ENCODE data around the gene OXCT2. TPM values are rescaled to one million over a fixed set of nuclear protein-coding genes. Genes with fewer than 3 reads are reported as not detected.
A peak's percentile ranks its signal among the peaks of the same experiment; 100 is the strongest.

The OXCT2 gene
- polyA plus RNA-seq, 2 of the 4 experiments (the other 2 are of a cell fraction): 0.21 to 0.23 TPM

DNA sequence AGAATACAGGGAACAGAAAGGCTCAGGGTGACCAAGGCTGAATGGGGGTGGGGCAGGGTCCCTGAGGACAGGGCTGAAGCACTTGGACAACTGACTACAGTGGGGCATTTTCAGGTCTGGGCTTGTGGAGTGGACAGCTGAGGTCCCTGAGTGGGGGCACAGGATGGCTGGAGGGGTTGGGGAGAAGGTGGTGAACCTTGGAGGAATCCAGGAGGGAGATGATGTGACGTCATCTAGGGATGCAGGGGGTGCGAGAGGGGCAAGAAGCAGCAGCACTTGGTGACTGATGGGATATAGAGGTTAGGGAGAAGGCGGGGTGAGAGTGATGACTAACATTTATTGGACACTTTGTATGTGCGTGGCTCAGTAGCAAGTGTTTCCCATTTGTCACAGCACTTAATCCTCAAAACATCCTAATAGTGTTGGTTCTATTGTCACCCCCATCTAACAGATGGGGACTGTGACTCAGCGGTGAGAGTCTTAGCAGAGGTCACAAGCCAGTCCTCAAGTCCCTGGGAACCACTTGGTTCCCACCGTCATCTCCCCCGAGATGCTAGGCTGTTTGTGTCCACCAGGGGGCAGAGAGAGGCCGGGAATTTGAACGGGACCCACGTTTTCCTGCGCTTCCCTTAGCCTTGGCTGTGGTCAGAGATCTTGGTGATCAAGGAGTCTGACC, 45.4 kb upstream of the OXCT2 start:
- TF ChIP-seq RNF2 (IDR thresholded peaks at IDR 0.05; ENCODE audit: borderline replicate concordance, low read depth): no peak
- peak; percentile 64 to 71 for TF ChIP-seq RAD21 (conservative IDR thresholded peaks at IDR 0.05 in 1 of 2, IDR thresholded peaks at IDR 0.05 in 1 of 2)
- no peak for TF ChIP-seq MAZ (IDR thresholded peaks at IDR 0.05; ENCODE audit: borderline replicate concordance, low read depth, low read length)
- TF ChIP-seq, protein P1, sequence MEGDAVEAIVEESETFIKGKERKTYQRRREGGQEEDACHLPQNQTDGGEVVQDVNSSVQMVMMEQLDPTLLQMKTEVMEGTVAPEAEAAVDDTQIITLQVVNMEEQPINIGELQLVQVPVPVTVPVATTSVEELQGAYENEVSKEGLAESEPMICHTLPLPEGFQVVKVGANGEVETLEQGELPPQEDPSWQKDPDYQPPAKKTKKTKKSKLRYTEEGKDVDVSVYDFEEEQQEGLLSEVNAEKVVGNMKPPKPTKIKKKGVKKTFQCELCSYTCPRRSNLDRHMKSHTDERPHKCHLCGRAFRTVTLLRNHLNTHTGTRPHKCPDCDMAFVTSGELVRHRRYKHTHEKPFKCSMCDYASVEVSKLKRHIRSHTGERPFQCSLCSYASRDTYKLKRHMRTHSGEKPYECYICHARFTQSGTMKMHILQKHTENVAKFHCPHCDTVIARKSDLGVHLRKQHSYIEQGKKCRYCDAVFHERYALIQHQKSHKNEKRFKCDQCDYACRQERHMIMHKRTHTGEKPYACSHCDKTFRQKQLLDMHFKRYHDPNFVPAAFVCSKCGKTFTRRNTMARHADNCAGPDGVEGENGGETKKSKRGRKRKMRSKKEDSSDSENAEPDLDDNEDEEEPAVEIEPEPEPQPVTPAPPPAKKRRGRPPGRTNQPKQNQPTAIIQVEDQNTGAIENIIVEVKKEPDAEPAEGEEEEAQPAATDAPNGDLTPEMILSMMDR (IDR thresholded peaks at IDR 0.05): peak; percentile 64
- TF ChIP-seq, protein P2, sequence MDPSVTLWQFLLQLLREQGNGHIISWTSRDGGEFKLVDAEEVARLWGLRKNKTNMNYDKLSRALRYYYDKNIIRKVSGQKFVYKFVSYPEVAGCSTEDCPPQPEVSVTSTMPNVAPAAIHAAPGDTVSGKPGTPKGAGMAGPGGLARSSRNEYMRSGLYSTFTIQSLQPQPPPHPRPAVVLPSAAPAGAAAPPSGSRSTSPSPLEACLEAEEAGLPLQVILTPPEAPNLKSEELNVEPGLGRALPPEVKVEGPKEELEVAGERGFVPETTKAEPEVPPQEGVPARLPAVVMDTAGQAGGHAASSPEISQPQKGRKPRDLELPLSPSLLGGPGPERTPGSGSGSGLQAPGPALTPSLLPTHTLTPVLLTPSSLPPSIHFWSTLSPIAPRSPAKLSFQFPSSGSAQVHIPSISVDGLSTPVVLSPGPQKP (IDR thresholded peaks at IDR 0.05; ENCODE audit: low read depth, low read length): no peak
- no peak for TF ChIP-seq FOSL2 (IDR thresholded peaks at IDR 0.05)
- TF ChIP-seq FOSL2 (CRISPR knock-in tag; IDR thresholded peaks at IDR 0.05): peak; percentile 21; the same call in 1 of the 2 replicates
- TF ChIP-seq SMC3 (IDR thresholded peaks at IDR 0.05): peak; percentile 57
- H3K4me3 ChIP-seq: no peak overlapping the region
- DNase-seq (ENCODE audit: low read depth in 1 of 2, low spot score in 1 of 2): peak; percentile 44 to 68
- no peaks in the 10 kb centered on the region for H3K9me3 ChIP-seq
- ATAC-seq: peak; percentile 88 to 90
- 13% methylated on average over 10 of the region's 11 CpGs for WGBS (ENCODE audit: missing lambda C conversion rate)
- no peak for FAIRE-seq
- POLR2A ChIA-PET: no interaction called here
- CTCF ChIA-PET: interaction anchor here (0.6 to 5.9 kb wide), 27 partner anchors 13 to 244 kb away, joined by 3 to 38 read pairs (median 5); partner anchors contain the start of gene MYCL
- 0 out of 3 replicates have a peak, but pooled peaks cover 9% of the 10 kb centered on the region for H3K4me1 ChIP-seq
- no peak overlapping the region for H3K4me2 ChIP-seq
- no peak overlapping the region for H3K27ac ChIP-seq

DNA sequence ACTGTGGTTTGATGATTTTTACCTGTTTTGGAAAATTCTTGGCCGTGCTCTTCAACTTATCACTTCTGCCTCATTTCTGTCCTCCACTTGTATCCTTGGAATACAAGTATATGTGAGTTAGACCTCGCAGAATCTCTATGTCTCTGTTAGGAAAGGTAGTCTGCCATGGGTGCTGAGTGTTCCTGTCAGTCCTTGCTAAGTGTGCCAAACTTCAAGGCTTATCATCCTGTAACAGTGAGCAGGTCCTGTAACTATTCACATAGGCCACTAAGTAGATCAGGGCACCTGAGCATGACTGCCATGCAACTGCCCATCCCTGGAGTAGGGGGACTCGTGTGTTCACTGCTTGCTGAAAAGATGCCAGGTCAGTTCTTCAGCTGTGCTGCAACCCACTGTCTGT, 41.8 kb upstream of the OXCT2 start:
- CTCF ChIA-PET: interaction anchor here (3.6 kb wide), 1 partner anchor 89 kb away, joined by 18 read pairs; the partner anchor contains the start of gene MYCL
- TF ChIP-seq JUN (IDR thresholded peaks at IDR 0.05) (no peak), HOXB5 (CRISPR knock-in tag; IDR thresholded peaks at IDR 0.05) (no peak), CHD2 (IDR thresholded peaks at IDR 0.05; ENCODE audit: low read length, partially characterized antibody) (no peak), FOSB (CRISPR knock-in tag; IDR thresholded peaks at IDR 0.05) (no peak), HOXB13 (CRISPR knock-in tag; IDR thresholded peaks at IDR 0.05; ENCODE audit: low read depth) (no peak), KDM5A (IDR thresholded peaks at IDR 0.05) (no peak), RFX5 (IDR thresholded peaks at IDR 0.05) (no peak), FOXS1 (CRISPR knock-in tag; IDR thresholded peaks at IDR 0.05) (no peak), SMC3 (IDR thresholded peaks at IDR 0.05) (no peak), NR3C1 (IDR thresholded peaks at IDR 0.05) (no peak)
- TF ChIP-seq, protein P3, sequence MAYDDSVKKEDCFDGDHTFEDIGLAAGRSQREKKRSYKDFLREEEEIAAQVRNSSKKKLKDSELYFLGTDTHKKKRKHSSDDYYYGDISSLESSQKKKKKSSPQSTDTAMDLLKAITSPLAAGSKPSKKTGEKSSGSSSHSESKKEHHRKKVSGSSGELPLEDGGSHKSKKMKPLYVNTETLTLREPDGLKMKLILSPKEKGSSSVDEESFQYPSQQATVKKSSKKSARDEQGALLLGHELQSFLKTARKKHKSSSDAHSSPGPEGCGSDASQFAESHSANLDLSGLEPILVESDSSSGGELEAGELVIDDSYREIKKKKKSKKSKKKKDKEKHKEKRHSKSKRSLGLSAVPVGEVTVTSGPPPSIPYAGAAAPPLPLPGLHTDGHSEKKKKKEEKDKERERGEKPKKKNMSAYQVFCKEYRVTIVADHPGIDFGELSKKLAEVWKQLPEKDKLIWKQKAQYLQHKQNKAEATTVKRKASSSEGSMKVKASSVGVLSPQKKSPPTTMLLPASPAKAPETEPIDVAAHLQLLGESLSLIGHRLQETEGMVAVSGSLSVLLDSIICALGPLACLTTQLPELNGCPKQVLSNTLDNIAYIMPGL (CRISPR knock-in tag; IDR thresholded peaks at IDR 0.05; ENCODE audit: borderline replicate concordance): no peak
- TF ChIP-seq, protein P1 (IDR thresholded peaks at IDR 0.05): no peak
- Histone ChIP-seq H3K4me3 (no peak overlapping the region), H3K9me3 (no peaks in the 10 kb centered on the region), H3K4me1 (0 out of 3 replicates have a peak, but pooled peaks cover 9% of the 10 kb centered on the region), H3K27ac (no peak overlapping the region), H3K4me2 (no peak overlapping the region)
- DNase-seq (ENCODE audit: low read depth in 1 of 2, low spot score in 1 of 2) (no peak), ATAC-seq (no peak), FAIRE-seq (no peak)
- WGBS (ENCODE audit: missing lambda C conversion rate): 57% methylated on average over 3 of the region's 3 CpGs
- POLR2A ChIA-PET: no interaction called here
